GM23248 (cell line): ENCODE measurements around the gene MGAM2. TPM values are rescaled to one million over a fixed set of nuclear protein-coding genes. Genes with fewer than 3 reads are reported as not detected.
A peak's percentile ranks its signal among the peaks of the same experiment; 100 is the strongest.

Experiments used
- DNase-seq: peaks from one replicate; pipeline ENCODE4 v3.0.0-alpha.2; 2015
- H2AFZ ChIP-seq: fragments of 200-600 bp; sonication (generic); 2 replicates; pipeline ENCODE4 v1.6.1; 2016; ENCODE audit warnings: antibody characterized with exemption
- H3F3A ChIP-seq: fragments of 200-600 bp; sonication (generic); 2 replicates; pipeline ENCODE4 v1.6.1; 2016; ENCODE audit warnings: mild to moderate bottlenecking, antibody characterized with exemption, mixed run types; ENCODE audit not compliant: insufficient read depth
- H3K27ac ChIP-seq: fragments of 200-600 bp; sonication (generic); 2 replicates; pipeline ENCODE4 v1.5.1; 2016; ENCODE audit warnings: mild to moderate bottlenecking
- H3K27me3 ChIP-seq: fragments of 200-600 bp; sonication (generic); replicated peaks from 2 replicates; pipeline ENCODE4 v1.6.1; 2016; ENCODE audit warnings: mild to moderate bottlenecking; ENCODE audit not compliant: insufficient read depth
- H3K36me3 ChIP-seq: fragments of 200-600 bp; sonication (generic); 2 replicates; pipeline ENCODE4 v1.6.1; 2016; ENCODE audit warnings: low read depth, mild to moderate bottlenecking
- H3K4me1 ChIP-seq: fragments of 200-600 bp; sonication (generic); 2 replicates; pipeline ENCODE4 v1.6.1; 2016; ENCODE audit warnings: mild to moderate bottlenecking; ENCODE audit not compliant: insufficient read depth
- H3K4me2 ChIP-seq: fragments of 200-600 bp; sonication (generic); one replicate; pipeline ENCODE4 v1.6.1; 2016; ENCODE audit warnings: mild to moderate bottlenecking; ENCODE audit not compliant: unreplicated experiment
- H3K4me3 ChIP-seq: fragments of 200-600 bp; sonication (generic); 2 replicates; pipeline ENCODE4 v1.5.1; 2016; ENCODE audit warnings: mild to moderate bottlenecking
- H3K79me2 ChIP-seq: fragments of 200-600 bp; sonication (generic); 2 replicates; pipeline ENCODE4 v1.6.1; 2016; ENCODE audit warnings: mild to moderate bottlenecking; ENCODE audit not compliant: insufficient read depth
- H3K9ac ChIP-seq: fragments of 200-600 bp; sonication (generic); 2 replicates; pipeline ENCODE4 v1.6.1; 2016; ENCODE audit warnings: mild to moderate bottlenecking
- H3K9me2 ChIP-seq: fragments of 200-600 bp; sonication (generic); 2 replicates; pipeline ENCODE4 v1.6.1; 2016; ENCODE audit warnings: mixed run types, mild to moderate bottlenecking, moderate library complexity; ENCODE audit not compliant: insufficient read depth
- H3K9me3 ChIP-seq: fragments of 200-600 bp; sonication (generic); one replicate; pipeline ENCODE4 v1.6.1; 2017; ENCODE audit warnings: low read depth
- H4K20me1 ChIP-seq: fragments of 200-600 bp; sonication (generic); 2 replicates; pipeline ENCODE4 v1.6.0; 2016; ENCODE audit not compliant: insufficient read depth
- EZH2 ChIP-seq: fragments of 200-600 bp; sonication (generic); IDR thresholded peaks from 2 replicates; pipeline ENCODE4 v1.6.1; 2018; ENCODE audit warnings: antibody characterized with exemption, mild to moderate bottlenecking; ENCODE audit not compliant: insufficient read depth, poor library complexity, severe bottlenecking
- EZH2phosphoT487 ChIP-seq: fragments of 200-600 bp; sonication (generic); IDR thresholded peaks from 2 replicates; pipeline ENCODE4 v1.6.1; 2018; ENCODE audit warnings: antibody characterized with exemption, moderate library complexity, mild to moderate bottlenecking, low read depth; ENCODE audit not compliant: insufficient read depth
- WGBS, 2 experiments: methylation state at CpG; one replicate each; pipeline ENCODE4 v1.1.6; 2015 to 2017; ENCODE audit warnings: low lambda C conversion rate in 2 of 2, low coverage in 1 of 2; ENCODE audit errors: missing lambda C conversion rate in 2 of 2; 5-methylcytosine and 5-hydroxymethylcytosine counted together
- in situ Hi-C: fragments of 300-500 bp; cut with MboI; formaldehyde crosslinking; loops from 2 replicates; pipeline ENCODE4 v1.15.0; 2020
- polyA plus RNA-seq: library from polyadenylated mRNA; unstranded; fragments of >200 nt; fragmentation: Nextera tagmentation; extraction: Ambion mirVana; gene quantifications from 2 replicates; pipeline ENCODE4 v1.2.1, GENCODE V29; 2016
- total RNA-seq: library from RNA; depleted of rRNA; stranded (reverse); fragments of >200 nt; shearing (Covaris generic); gene quantifications from 2 replicates; pipeline ENCODE4 v1.2.3, GENCODE V29; 2014

The MGAM2 gene
- total and polyA plus RNA-seq, 2 experiments from 2014 or later: not detected

DNA sequence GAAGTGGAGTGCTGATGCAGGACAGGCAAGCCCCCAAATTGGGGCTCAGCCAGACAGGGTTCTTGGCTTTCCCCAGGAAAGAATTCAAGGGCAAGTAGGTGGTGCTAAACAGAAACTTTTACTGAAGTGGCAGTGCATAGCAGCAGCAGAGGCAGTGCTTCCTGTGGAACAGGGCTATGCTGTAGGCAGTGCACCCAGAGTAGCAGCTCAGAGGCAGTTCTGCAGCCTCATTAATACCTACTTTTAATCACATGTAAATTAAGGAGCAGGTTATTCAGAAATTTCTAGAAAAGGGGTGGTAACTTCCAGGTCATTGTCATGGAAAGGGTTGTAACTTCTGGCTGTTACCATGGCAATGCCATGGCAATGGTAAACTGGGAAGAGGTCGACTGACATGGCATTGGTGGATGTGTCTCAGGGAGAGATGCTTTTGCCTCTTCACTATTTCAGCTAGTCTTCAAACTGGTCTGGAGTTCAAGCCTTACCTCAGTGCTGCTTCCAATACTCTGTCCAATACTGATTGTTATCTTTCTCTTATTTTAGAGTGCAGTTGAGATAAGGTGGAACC is 117.1 kb downstream of the MGAM2 start:
- H2AFZ ChIP-seq: no peak overlapping the region
- no peak for DNase-seq
- H3K4me2 ChIP-seq: no peak overlapping the region
- no peaks in the 10 kb centered on the region for H3K9me3 ChIP-seq
- in situ Hi-C loops: no loop called here
- no peaks in the 10 kb centered on the region for H3K79me2 ChIP-seq
- 0% methylated on average over 1 of the region's 1 CpG for WGBS, 2 experiments
- no peak for TF ChIP-seq EZH2
- no peak for TF ChIP-seq EZH2phosphoT487
- H3K9me2 ChIP-seq: no peaks in the 10 kb centered on the region
- no peak overlapping the region for H3K9ac ChIP-seq
- no peaks in the 10 kb centered on the region for H4K20me1 ChIP-seq
- H3K27ac ChIP-seq: no peak overlapping the region
- H3K27me3 ChIP-seq: no peaks in the 10 kb centered on the region
- H3K36me3 ChIP-seq: no peaks in the 10 kb centered on the region
- no peaks in the 10 kb centered on the region for H3K4me1 ChIP-seq
- no peak overlapping the region for H3K4me3 ChIP-seq
- H3F3A ChIP-seq: no peaks in the 10 kb centered on the region

GRCh38 chr7:142231716-142232115 is 120.2 kb downstream of the MGAM2 start:
- Histone ChIP-seq H3K9me2 (no peaks in the 10 kb centered on the region), H3K36me3 (no peaks in the 10 kb centered on the region), H3F3A (no peaks in the 10 kb centered on the region), H3K4me1 (no peaks in the 10 kb centered on the region), H3K79me2 (no peaks in the 10 kb centered on the region), H2AFZ (no peak overlapping the region), H3K27ac (no peak overlapping the region), H3K4me2 (no peak overlapping the region), H4K20me1 (no peaks in the 10 kb centered on the region), H3K9me3 (no peaks in the 10 kb centered on the region), H3K9ac (no peak overlapping the region), H3K4me3 (no peak overlapping the region), H3K27me3 (no peaks in the 10 kb centered on the region)
- 19 to 20% methylated on average over 7 of the region's 7 CpGs for WGBS, 2 experiments
- no peak for TF ChIP-seq EZH2phosphoT487
- no peak for TF ChIP-seq EZH2
- in situ Hi-C loops: no loop called here
- DNase-seq: peak; percentile 4

GRCh38 chr7:142240546-142240945 is 129.0 kb downstream of the MGAM2 start:
- Histone ChIP-seq H3K79me2 (no peaks in the 10 kb centered on the region), H3K27ac (no peak overlapping the region), H3K9me2 (no peaks in the 10 kb centered on the region), H3K9me3 (no peaks in the 10 kb centered on the region), H3K4me1 (no peaks in the 10 kb centered on the region), H2AFZ (no peak overlapping the region), H3K27me3 (no peaks in the 10 kb centered on the region; the same call in 1 of the 2 replicates), H3K36me3 (no peaks in the 10 kb centered on the region), H3K4me3 (no peak overlapping the region), H3K4me2 (no peak overlapping the region), H3K9ac (no peak overlapping the region), H3F3A (no peaks in the 10 kb centered on the region), H4K20me1 (no peaks in the 10 kb centered on the region)
- 7 to 12% methylated on average over 4 of the region's 4 CpGs for WGBS, 2 experiments
- in situ Hi-C loops: no loop called here
- no peak for DNase-seq
- TF ChIP-seq EZH2 (no peak), EZH2phosphoT487 (no peak)

DNA sequence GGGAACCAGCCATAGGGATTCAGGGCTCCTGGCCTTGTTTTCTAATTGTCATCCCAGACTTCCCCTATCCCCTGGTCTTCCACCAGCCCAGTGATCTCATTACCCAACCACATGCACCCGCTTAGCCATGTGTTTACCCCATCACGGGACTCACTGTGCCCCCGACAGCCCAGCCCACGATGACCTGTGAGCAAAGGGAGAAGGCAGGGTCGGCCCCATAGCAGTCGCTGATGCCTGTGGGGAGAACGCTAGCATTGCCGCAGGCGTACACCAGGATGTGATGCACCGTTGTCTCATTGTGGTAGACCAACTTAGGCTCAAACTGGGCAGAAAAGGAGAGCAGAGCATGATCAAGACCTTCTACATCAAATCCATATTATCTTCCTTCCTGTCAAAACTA is 132.3 kb downstream of the MGAM2 start:
- H4K20me1 ChIP-seq: no peaks in the 10 kb centered on the region
- no peaks in the 10 kb centered on the region for H3K36me3 ChIP-seq
- H3K4me1 ChIP-seq: no peaks in the 10 kb centered on the region
- WGBS, 2 experiments: 38 to 47% methylated on average over 10 of the region's 10 CpGs
- no peak for DNase-seq
- H3K4me2 ChIP-seq: no peak overlapping the region
- H3K4me3 ChIP-seq: no peak overlapping the region
- H3K9ac ChIP-seq: no peak overlapping the region
- no peaks in the 10 kb centered on the region for H3K9me3 ChIP-seq
- no peak for TF ChIP-seq EZH2phosphoT487
- TF ChIP-seq EZH2: no peak
- H3F3A ChIP-seq: no peaks in the 10 kb centered on the region
- no peak overlapping the region for H3K27ac ChIP-seq
- H3K79me2 ChIP-seq: no peaks in the 10 kb centered on the region
- in situ Hi-C loops: no loop called here
- H3K9me2 ChIP-seq: no peaks in the 10 kb centered on the region
- H2AFZ ChIP-seq: no peak overlapping the region
- H3K27me3 ChIP-seq: no peaks in the 10 kb centered on the region; the same call in 1 of the 2 replicates
